CD4-positive, alpha-beta T cell treated with Interleukin-4 for 4 hours (primary cell): ENCODE measurements around the gene LRRK2.
"Not testable (repeated sequence)": the region's sequence is repeated elsewhere in the genome, so short reads cannot be mapped to it uniquely, and the experiment has no call there.

ENCODE experiments used
- DNase-seq: peaks from one replicate; pipeline ENCODE4 v3.0.0-alpha.2; 2020

Gene LRRK2

DNA sequence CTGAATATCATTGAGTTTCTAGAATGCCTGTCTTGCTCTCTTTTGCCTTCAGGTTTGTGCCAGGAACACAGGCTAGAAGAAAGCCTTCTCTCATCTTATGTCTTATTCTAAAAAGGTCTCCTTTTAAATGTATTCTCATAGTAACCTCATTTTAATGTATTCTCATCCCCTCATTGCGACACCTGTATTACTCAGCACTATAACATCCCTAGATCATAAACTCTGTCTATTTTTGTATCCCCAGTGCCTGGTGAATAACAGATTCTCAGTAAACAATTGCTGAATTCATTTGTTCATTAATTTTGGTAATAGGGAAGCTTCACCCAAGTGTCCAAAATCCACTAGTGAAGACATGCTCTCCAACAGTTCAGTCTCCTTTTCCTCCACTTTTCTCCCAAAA lies 8.8 kb upstream of the LRRK2 start:
- DNase-seq = no peak

DNA sequence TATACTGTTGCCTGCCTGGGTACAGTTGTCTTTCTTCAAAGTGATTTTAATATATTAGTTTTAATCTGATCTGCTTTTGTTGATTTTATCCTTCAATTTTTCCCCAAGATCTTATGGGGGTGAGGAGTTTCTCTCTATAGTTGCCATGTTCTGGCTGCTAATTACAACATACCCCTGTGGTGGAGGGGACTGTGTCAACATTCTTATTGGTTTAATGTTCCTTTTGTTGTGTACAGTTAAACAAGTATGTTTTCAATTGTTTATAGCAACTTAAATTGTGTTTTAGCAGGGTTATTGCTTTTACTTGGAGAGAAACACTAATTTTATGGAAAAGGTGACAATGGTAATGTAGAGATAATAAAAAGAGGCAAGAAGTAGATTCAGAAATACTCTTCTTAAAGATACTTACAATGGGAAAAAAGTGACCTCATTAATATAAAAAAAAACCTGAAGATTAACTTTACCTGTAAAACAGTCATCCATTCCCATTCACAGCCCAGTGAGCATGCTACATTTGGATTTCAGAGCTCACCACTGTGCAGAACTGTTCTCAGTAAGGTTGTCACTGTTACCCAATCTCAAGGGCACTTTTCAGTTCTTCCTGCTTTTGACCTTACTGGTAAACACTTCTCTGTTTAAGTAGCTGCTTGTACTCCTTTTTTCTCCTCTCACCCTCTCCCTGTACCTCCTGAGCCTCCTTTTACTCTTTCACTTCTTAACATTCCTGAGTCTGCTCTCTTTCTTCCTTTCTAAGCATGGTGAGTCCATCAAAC lies 8.1 kb upstream of the LRRK2 start:
- DNase-seq = no peak

DNA sequence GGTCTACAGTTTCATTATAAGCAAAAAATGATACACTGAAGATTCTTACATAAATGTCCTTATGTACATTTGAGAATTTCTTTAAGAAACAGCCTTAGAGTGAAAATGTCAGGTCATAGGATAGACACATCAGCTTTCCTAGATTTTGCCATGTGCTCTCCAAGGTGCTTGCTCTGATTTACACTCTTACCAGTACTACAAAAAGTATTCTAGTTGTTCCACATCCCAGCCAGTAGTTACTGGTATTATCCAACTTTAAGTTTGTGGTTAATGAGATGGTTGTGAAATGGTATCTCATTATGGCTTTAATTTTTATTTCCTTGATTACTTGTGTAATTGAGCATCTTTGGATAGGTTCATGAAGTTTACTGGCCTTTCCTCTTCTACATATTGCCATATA lies 5.0 kb upstream of the LRRK2 start:
- DNase-seq = no peak

DNA sequence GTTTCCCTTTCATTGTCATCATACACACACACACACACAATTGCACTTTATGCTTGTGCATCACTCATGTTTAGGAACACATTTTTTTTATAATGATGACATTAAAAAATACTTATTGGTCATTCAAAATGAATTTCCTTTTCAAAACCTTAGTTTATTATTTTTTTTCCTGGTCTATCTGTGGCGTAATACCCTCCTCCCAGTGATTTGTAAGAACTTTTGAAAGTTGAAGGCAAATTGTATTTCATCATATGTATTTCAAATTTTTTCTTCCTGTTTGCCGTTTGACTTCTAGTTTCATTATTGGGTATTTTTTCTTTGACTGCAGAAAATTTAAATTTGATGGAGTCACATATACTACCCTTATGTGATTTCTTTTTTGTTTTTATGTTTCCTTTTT lies 2.5 kb upstream of the LRRK2 start:
- no peak for DNase-seq

DNA sequence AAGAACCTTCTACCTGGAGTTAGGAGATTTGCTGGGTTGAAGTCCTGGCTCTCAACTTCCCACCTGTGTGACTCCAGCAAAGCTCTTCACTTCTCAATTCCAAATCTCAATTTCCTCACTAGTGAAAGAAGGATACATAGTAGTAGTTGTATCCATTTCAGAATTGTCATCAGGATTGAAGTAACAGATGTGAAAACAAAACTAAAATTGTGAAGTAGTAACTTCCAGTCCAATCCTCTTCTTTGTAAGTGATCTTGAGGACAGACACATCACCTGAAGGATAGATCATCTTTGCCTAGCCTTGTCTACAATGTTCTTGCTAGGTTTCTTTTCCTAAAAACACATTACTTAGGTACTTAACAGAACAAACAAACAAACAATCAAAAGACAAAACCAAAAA lies 1.2 kb upstream of the LRRK2 start:
- no peak for DNase-seq

DNA sequence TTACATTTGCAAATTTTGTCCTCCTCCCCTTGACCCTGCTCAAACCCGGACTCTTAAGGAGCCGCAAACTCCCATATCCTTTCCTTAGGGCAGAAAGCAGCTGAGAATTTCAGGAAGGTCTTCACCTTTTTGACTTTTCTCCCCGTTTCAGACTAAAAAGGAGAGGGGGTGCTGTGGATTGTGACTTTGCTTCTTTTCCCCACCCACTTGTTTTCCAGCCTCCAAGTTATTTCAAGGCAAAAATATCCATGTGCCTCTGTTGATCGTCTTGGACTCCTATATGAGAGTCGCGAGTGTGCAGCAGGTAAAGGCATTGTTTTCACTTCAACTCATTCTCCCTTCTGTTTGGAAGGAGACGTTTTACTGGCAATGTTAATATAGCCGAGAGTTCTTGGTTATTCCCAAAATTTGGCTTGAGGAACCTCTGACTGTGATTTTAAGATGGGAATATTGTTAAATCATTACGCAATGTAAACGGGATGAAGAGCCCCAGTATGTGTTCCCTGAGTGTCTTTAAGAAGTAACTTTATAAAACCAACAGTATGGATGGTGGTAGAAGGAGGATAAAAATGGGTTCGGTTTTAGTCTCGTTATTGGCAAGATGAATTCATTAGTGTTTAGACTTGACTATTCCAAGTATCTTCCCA lies 663 bp downstream of the LRRK2 start:
- DNase-seq = no peak

DNA sequence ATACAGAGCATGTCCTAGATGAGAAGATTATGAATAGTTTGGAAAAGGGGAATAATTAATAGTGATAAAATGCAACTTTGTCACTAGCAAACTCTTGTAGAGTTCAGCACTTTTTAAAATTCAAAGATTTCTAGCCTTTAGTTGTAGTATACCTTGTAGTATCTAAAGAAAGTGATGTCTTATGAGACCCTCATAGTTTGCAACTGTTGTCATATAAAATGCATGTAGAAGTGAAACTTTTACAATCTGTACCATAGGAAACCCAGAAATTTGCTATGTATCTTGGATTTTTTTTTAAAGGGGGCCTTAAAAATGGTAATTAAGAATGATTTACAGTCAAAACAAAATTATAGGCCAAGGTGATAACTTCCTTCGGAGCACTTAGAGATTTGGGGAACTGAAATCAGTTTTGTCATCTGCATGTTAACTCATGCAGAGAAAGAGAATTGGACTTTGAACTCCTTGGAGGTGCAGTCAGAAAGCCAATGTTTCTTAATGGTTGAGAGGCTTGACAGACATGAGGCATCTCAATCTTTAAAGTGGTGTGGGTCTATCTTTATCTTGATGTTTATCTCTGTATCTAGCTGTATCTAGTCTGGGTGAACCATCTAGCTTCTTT lies 1.3 kb downstream of the LRRK2 start:
- DNase-seq = no peak

DNA sequence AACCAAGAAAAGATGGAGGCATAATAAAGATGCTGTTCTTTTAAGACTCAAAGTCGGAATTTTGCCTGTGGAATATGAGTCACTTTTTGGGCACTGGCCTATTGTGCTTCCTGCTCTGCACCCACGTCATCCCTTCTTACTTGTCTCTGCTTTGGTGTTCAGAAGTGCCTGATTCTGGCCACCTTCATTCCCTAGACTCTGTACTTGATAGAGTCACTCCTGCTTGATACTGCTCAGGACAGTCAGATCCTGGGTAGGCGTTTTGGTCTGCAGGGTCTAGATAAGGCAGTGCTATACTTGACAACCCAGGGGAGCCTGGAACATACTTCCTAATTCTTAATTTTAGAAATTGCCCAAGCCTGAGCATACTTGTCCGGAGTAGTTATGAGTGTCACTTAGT lies 1.9 kb downstream of the LRRK2 start:
- DNase-seq = no peak

DNA sequence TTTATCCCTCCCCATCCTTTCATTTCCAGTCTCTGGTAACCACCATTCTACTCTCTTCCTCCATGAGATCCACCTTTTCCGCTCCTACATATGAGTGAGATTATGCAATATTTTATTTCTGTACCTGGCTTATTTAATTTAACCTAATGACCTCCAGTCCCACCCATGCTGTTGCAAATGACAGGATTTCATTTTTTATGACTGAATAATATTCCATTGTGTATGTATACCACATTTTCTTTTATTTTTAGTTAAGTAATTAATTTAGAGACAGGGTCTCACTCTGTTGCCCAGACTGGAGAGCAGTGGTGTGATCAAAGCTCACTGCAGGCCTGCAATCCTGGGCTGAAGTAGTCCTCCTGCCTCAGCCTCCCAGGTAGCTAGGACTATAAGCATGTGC lies 2.6 kb downstream of the LRRK2 start:
- DNase-seq = no peak

DNA sequence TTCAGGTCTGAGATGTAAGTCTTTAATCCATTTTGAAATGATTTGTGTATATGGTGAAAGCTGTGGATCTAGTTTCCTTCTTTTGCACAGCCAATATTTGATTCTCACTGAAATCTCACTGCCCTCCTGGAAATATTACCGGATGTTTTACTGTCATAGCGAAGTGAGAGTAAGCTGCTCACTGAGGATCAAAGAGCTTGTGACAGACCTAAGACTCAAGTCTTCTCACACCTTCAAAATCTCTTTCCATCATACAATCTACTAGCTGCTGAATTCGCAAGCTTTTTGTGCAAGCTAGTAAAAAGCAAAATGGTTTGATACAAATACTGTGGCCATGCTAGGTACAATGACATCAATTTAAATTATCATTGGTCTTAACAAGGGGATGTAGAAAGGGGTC lies 3.9 kb downstream of the LRRK2 start:
- no peak for DNase-seq

DNA sequence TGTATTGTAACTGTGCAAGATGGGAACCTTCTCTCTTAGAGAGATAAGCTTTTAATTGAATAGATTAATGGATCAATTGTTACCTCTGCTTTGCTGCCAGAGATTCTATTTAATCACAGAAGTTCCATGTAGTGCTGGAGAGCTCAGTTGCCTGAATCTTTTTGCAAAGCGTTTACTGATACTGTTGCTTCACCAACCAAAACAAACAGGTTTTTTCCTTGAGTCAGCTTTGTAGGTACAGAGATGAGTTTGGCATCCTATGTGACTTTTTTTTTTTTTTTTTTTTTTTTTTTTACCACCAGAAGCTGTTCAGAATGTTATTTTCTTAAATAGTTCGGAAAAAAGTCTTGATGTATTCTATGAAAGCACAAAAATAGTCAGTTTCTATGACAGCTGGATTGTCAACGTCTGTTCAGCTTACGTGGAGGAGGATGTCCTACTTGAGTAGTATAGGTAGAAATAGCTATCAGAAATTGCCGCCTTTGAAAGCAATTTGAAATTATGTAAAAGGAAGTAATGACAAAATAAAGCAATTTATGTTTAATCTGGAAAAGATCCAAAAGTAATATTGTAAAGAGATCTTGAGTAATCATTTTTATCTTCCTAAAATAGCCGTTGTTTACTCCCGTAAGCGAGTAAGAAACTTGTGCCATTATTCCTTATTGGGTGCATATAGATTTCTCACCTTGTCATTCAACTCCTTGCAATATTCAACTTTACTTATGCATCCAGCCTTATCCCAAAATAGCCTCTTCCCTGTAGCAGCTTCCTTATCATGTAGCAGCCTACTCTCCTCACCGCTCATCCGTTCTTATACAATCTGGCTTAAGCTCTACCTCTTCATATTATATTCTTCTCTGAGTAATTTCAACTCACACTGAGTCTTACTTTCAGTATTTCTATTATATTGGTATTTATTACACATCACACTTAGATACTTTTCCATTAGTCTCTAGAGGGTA lies 5.2 kb downstream of the LRRK2 start:
- DNase-seq = no peak

DNA sequence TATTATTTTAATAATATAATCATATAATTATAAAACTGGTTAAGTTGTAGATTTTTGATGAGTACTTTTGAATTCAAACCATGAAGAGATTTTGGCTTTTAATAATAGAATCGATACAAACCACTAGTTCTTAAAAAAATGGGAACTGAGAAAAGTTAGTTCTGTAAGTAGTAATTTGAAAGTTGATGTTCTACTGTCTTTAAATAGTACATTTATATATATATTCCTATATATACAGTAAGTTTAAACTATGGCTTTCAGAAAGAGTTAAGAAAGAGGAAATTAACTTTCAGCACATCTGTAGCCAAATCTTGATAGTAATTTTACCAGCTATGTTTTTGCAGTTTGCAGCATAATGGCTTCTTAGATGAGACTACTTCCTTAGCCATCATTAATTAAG lies 7.8 kb downstream of the LRRK2 start:
- DNase-seq = no peak

DNA sequence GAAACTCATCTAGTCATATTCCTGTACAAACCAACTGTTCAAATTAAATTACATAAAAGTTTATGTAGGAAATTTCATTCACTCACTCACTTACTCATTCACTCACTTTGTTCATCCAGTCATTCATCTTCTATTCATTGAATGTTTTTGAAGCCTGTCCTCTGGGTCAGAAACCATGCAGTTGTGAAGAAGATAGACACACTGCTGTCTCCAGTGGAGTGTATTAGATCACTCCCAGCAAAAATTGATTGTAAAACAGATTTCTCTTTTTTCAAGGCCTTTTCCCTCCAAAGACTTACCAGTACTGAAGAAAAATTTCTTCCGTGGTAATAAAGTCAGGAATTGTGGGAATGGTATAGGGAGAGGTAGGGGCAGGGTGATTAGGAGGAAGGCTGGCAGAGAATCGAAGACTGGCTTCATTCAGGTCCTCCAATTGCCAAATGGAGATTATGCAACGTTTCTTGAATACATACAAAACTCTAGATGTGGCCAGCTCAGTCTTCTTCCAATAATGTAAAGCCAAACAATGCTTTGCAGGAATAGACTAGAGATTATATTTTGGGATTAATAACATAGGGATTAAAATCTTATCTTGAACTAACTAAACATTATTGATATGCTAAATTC lies 9.1 kb downstream of the LRRK2 start:
- DNase-seq = no peak

DNA sequence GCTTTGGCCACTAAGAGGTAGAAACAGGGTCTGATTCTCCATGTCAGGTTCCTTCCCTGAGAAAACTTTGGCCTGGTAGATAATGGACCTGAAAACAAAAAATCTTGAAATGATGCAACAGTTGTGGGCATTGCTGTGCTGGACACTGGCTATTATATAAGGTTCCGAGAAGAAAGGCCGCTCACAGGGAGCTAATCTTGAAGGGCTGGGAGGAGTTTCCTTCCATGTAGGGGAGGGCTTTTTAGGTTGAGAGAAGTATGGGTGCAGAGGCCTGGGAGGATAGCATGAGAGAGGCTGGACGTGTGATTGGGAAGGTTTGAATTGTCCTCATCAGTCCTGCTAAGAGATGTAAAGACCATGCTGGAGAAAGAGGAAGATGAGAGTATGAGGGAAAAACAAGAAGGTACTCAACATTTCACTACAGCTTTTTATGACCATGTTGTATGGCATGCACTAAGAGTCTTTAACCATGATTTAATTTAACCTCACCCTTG lies 11.6 kb downstream of the LRRK2 start:
- no peak for DNase-seq

DNA sequence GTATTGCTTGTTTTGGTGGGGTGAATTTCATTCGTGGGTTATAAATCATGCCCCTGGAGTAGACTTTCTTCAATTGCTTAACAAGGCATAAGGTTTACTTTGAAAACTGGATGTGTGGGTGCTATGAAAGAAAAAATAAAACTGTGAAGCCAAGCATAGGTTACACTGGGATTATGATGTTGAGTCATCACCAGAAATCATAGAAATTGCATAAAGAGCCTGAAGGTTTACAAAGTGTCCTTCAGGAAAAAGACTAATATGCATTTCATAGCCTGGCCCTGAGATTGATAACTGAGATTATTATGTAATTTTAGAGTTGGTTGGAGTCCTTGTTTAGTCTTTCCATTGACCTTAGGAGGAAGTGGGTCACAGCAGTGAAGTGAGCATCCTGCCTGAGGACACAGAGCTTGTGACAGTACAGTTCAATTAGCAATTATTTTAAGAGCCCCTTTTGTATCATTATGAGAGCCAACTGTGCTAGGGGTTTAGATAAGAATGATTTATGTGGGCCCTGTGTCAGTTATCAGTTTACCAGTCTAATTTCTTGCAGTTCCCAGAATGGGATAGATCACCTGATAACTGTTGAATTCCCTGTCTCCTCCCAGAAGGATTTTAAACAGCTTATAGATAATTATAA lies 13.6 kb downstream of the LRRK2 start:
- DNase-seq = no peak

DNA sequence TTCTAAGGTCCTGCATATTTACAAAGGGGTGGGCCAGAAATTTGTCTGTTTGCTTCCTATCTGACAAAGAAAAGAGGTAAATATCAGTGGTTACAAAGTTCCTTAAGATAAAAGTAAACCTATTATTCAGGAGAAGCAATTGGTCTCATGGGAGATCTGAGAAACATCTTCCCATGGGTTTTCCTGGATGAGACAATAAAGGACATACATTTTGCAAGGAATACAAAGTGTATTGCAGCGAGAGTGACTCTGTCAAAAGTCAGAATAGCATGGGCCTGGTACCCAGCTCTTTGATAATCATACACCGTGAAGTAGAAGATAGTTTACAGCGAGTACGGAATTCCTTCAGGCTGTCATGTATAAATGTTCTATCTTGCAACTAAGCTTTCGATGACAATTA lies 14.2 kb downstream of the LRRK2 start:
- DNase-seq = no peak

DNA sequence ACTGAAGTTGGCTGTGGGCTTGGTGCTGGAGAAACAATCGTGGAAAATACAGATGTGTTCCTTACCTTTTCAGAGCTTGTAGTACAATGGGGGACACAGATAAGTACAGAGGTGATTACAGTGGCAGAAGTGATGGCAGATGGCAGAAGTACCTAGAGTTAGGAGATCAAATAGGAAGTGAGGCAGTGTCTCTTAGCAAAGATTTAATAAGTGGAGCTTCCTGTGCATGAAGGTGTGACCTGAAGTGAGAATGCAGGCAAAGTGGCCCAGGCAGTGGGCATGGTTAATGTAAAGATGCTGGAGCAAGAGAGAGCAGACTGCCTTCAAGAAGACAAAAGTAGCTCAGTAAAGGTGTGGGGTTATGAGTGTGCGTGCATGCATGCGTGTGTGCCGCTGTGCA lies 16.0 kb downstream of the LRRK2 start:
- no peak for DNase-seq

DNA sequence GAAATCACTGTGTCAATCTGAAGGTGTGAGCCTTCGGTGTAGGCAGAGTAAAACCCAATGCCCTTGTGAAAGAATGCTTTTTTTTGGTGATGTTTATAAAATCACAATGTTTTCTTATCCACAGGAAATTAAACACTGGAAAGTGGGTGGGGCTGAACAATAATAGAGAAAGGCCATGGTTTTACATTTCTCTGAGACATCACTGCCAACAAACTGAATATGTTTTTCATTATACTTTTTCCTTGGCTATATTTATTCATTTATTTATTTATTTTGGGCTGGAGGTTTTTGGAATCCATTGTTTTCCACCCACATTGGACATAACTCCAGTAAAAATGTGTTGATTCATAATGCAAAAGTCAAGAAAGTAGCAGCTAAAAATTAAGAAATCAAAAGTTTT lies 16.9 kb downstream of the LRRK2 start:
- DNase-seq = no peak

DNA sequence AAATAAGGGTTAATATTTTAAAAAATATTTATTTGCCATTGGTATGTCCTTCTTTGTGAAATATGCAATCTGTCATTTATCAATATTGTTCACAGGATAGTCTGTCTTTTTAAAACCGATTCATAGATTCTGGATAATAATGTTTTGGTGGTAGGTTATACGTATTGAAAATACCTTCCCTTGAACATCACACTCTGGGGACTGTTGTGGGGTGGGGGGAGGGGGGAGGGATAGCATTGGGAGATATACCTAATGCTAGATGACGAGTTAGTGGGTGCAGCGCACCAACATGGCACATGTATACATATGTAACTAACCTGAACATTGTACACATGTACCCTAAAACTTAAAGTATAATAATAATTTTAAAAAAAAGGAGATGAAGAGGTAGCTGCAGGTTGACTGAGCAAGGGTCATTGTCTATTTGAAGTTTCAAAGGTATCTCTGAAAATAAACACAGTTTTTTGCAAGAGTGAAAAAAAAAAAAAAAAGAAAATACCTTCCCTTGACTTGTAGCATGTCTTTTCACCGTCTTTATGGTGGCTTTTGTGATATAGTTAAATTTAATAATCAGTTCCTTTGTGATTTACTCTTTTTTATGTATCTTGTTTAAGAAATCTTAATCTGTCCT lies 19.8 kb downstream of the LRRK2 start:
- not testable (repeated sequence) for DNase-seq

DNA sequence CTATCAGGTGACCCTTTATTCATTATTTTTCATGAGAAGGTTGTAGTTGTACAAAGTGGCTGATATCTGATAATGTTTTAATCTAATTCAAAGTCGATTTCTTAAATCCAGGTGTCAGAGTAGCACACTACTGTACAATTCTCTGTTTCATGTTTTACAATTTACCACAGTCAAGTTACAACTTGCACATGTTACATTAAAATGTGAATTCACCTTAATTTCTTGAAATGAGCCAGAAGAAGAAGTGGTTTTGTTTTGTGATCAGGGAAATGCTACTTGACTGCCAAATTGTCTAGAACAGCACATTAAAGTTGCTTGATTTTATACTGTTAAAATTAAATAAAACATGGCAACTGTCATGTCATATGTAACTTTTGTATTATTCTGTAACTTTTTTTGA lies 23.2 kb downstream of the LRRK2 start:
- DNase-seq = no peak

DNA sequence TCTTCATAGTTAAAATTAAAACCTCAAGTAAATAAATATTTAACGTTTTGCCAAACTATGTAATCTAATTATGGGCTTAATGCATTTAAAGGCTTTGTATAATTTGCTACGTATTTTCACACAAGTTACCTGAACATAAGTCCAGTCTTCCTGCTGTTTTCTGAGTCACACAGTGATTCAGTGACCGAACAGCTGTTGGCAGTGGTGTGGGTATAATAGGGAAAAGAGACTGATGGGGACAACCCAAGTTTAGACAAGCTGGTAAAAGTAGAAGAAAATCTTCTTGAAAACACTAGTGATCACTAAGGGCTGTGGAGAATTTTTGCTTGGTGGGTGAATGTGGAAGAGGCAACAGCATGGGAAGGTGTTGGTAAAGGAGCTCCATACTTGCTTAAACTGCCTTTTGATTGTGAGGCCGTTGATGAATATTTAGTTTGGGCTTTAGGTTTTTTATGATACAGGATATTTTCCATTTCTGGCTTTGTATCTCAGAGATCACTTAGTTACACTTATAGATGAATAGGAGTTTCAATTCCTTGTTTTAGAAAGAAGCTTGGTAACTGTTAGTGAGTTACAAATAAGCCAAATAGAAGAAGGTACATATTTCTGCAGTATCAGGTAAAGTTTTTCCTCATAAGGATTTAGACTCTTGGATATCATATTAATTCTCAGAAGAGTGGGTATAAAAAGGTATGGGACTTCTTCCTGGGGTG lies 23.9 kb downstream of the LRRK2 start:
- no peak for DNase-seq
